Thyroid gland (tissue), 4 donors: Measurements from ENCODE around the gene AQP7.

Experiments
- CTCF ChIP-seq, 6 experiments: fragments of 200-600 bp in 3 of 6; fragments of 450-650 bp in 3 of 6; sonication (generic) in 3 of 6; IDR thresholded peaks; one replicate each; pipeline ENCODE4 v1.5.1; 2016 to 2019; ENCODE audit warnings: antibody characterized with exemption in 6 of 6, mild to moderate bottlenecking in 2 of 6, inconsistent platforms in 1 of 6, moderate library complexity in 1 of 6
- POLR2A ChIP-seq, 2 donors: fragments of 450-650 bp; IDR thresholded peaks; one replicate each; pipeline ENCODE4 v1.6.1; 2017; ENCODE audit warnings: antibody characterized with exemption in 2 of 2, mild to moderate bottlenecking in 2 of 2, moderate library complexity in 1 of 2

GRCh38 chr9:33344145-33344544, 58.2 kb downstream of the AQP7 start:
- TF ChIP-seq POLR2A (IDR thresholded peaks at IDR 0.05) (no peak), CTCF (IDR thresholded peaks at IDR 0.05) (no peak)
